Choroid plexus epithelial cell (primary cell): ENCODE data around the gene RIMKLB.
A peak's percentile ranks its signal among the peaks of the same experiment; 100 is the strongest.
"Not testable (repeated sequence)": the region's sequence is repeated elsewhere in the genome, so short reads cannot be mapped to it uniquely, and the experiment has no call there.

Experiments used
- DNase-seq: peaks from one replicate; pipeline ENCODE4 v3.0.0-alpha.2; 2010; ENCODE audit warnings: low read depth
- H3K4me3 ChIP-seq: 2 replicates; pipeline ENCODE4 v1.5.1; 2011; ENCODE audit warnings: low read depth, mild to moderate bottlenecking, control low read depth, low read length, moderate library complexity
- CTCF ChIP-seq: conservative IDR thresholded peaks from 2 replicates; pipeline ENCODE4 v1.5.1; 2011; ENCODE audit warnings: low read depth, mild to moderate bottlenecking, control low read depth, inconsistent platforms, low read length, moderate library complexity

The RIMKLB gene

DNA sequence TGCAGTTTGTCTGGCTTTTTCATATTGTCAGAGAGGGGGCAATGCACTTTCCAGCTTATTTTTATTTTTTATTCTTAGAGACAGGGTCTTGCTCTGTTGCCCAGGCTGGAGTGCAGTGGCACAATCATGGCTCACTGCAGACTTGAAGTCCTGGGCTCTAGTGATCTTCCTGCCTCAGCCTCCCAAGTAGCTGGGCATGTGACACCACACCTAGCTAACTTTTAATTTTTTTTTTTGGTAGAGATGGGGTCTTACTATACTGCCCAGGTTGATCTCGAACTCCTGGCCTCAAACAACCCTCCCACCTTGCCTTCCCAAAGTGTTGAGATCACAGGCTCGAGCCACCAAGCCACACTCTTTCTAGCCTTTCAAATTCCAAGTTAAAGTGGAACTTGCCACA, 120.7 kb downstream of the RIMKLB start:
- no peak for TF ChIP-seq CTCF
- no peak for DNase-seq
- H3K4me3 ChIP-seq, result no peak overlapping the region

GRCh38 chr12:8819666-8819980, 121.8 kb downstream of the RIMKLB start:
- TF ChIP-seq CTCF, result no peak
- peak; percentile 20 for DNase-seq
- no peak overlapping the region for H3K4me3 ChIP-seq

- not testable (repeated sequence) for H3K4me3 ChIP-seq, DNase-seq
Measured at GRCh38 chr12:8820676-8821407, 123.1 kb downstream of the RIMKLB start.

GRCh38 chr12:8821591-8821990, 123.8 kb downstream of the RIMKLB start:
- TF ChIP-seq CTCF, result no peak
- H3K4me3 ChIP-seq, result no peak overlapping the region
- DNase-seq, result no peak

DNA sequence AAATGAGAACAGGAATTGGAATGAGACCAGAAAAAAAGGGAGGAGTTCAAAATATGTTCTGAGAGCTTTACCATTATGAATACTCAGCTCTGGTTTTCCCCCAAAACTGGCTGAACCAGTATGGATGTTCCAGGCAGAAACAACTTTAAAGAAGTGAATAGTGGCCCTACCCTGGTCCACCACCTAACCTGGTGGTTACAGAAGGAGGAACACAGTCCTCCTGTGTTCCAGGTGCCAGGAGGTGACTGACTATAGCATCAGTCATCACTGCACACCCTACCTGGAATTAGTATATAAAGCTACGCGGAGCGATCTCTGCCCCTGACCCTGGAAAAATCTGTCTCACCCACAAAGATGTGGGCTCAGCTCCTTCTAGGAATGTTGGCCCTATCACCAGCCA, 124.5 kb downstream of the RIMKLB start, which contains the start of gene A2ML1:
Gene A2ML1 (plus strand): TSS at position 324 of the 400 bp plus-strand sequence. CDS start 31 bp downstream, at position 355.
- no peak for DNase-seq
- TF ChIP-seq CTCF, result no peak
- H3K4me3 ChIP-seq, result no peak within 1 kb of the TSS

DNA sequence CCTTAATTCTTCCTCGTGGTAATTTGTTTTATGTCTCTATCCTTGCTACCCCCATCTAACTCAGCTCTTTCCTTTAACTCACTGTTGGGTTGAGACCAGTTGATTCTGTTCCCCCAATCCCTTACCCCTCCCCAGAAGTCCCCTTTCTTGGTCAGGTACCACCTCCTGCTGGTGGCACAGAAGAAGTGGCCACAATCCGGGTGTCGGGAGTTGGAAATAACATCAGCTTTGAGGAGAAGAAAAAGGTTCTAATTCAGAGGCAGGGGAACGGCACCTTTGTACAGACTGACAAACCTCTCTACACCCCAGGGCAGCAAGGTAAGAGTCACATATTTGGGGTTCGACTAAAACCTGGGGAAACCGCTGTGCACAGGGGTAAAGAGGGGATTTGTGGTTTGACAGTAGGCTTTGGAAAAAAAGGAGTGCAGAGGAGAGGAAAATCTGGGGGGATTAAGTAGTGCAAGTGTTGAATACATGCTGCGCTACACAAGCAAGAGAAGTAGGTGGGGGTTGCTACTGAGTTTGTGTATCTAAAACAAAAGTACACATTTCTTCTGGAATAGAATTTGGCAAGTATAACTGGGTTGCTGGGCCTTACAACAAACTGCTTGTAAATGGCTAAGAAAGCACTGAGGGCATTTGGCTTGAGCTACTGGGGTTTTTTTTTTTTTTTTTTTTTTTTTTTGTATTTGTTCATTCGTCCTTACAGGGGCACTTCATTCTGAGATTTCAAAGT, 125.9 kb downstream of the RIMKLB start:
- DNase-seq, result peak; percentile 56
- H3K4me3 ChIP-seq, result no peak overlapping the region
- TF ChIP-seq CTCF, result peak; percentile 87

GRCh38 chr12:8827551-8828256, 129.9 kb downstream of the RIMKLB start:
- TF ChIP-seq CTCF, result no peak
- no peak for DNase-seq
- no peak overlapping the region for H3K4me3 ChIP-seq
